IMR-90 (cell line): ENCODE results near the gene CNPY4. TPM values are rescaled to one million over a fixed set of nuclear protein-coding genes. Genes with fewer than 3 reads are reported as not detected.
A peak's percentile ranks its signal among the peaks of the same experiment; 100 is the strongest.

Experiments used
- ATAC-seq: fragments of 200-7000 bp; cut with Tn5 transposase; 2 replicates; pipeline ENCODE4 v1.9.1; 2020; ENCODE audit warnings: low read depth, mild to moderate bottlenecking, moderate library complexity
- BruUV-seq: library from RNA; stranded (reverse); fragments of 400-500 nt; replicated peaks from 2 replicates; lab custom pipeline; 2021; lab: Mats Ljungman, UMichigan
- CTCF ChIA-PET: fragments of 300-600 bp; formaldehyde crosslinking; extraction: SDS; loops from one replicate; lab custom pipeline; 2021; ENCODE audit warnings: antibody characterized with exemption; lab: Yijun Ruan, JAX
- POLR2A ChIA-PET: fragments of 300-600 bp; sonication (Branson Sonifier 250); formaldehyde crosslinking; loops from one replicate; lab custom pipeline; 2022; ENCODE audit warnings: antibody characterized with exemption; ENCODE audit not compliant: unreplicated experiment; lab: Charles Lee
- DNase-seq: peaks from one replicate; pipeline ENCODE4 v3.0.0; 2013
- H2AFZ ChIP-seq: replicated peaks from 2 replicates; pipeline ENCODE3; 2013; ENCODE audit warnings: low read length, mild to moderate bottlenecking; ENCODE audit not compliant: poor library complexity
- H2AK5ac ChIP-seq: 2 replicates; pipeline ENCODE4 v1.6.1; 2013; ENCODE audit warnings: low read depth, low read length, inconsistent platforms
- H2AK9ac ChIP-seq: replicated peaks from 2 replicates; pipeline ENCODE3; 2013; ENCODE audit warnings: mild to moderate bottlenecking, low read depth, low read length, moderate library complexity; ENCODE audit not compliant: poor library complexity
- H2BK120ac ChIP-seq: 2 replicates; pipeline ENCODE4 v1.6.1; 2013; ENCODE audit warnings: low read depth, low read length, inconsistent platforms
- H2BK15ac ChIP-seq: 3 replicates; pipeline ENCODE4 v1.6.1; 2013; ENCODE audit warnings: low read depth, low read length, inconsistent platforms
- H2BK20ac ChIP-seq: 2 replicates; pipeline ENCODE4 v1.6.1; 2013; ENCODE audit warnings: low read depth, mild to moderate bottlenecking, inconsistent platforms, low read length, moderate library complexity
- H2BK5ac ChIP-seq: 2 replicates; pipeline ENCODE4 v1.6.1; 2013; ENCODE audit warnings: mild to moderate bottlenecking, low read depth, low read length, inconsistent platforms; ENCODE audit not compliant: poor library complexity, severe bottlenecking
- H3K14ac ChIP-seq: replicated peaks from 2 replicates; pipeline ENCODE4 v1.6.1; 2013; ENCODE audit warnings: low read depth, low read length, inconsistent platforms
- H3K18ac ChIP-seq: 2 replicates; pipeline ENCODE4 v1.6.1; 2013; ENCODE audit warnings: low read depth, low read length, control low read depth
- H3K23ac ChIP-seq: 2 replicates; pipeline ENCODE4 v1.6.1; 2013; ENCODE audit warnings: low read depth, low read length, inconsistent platforms
- H3K27ac ChIP-seq: 2 replicates; pipeline ENCODE4 v1.5.1; 2013; ENCODE audit warnings: mild to moderate bottlenecking, control low read depth, low read length; ENCODE audit not compliant: insufficient read depth
- H3K27me3 ChIP-seq: 2 replicates; pipeline ENCODE4 v1.6.1; 2013; ENCODE audit warnings: low read length; ENCODE audit not compliant: control insufficient read depth, insufficient read depth
- H3K36me3 ChIP-seq: 2 replicates; pipeline ENCODE4 v1.6.1; 2013; ENCODE audit warnings: low read length, mixed read lengths; ENCODE audit not compliant: control insufficient read depth, insufficient read depth
- H3K4ac ChIP-seq: 2 replicates; pipeline ENCODE4 v1.6.1; 2013; ENCODE audit warnings: low read depth, low read length, inconsistent platforms
- H3K4me1 ChIP-seq: 2 replicates; pipeline ENCODE4 v1.6.1; 2013; ENCODE audit warnings: low read length, mixed read lengths; ENCODE audit not compliant: control insufficient read depth, insufficient read depth
- H3K4me2 ChIP-seq: 2 replicates; pipeline ENCODE4 v1.6.1; 2013; ENCODE audit warnings: low read depth, mild to moderate bottlenecking, control low read depth, low read length, moderate library complexity
- H3K4me3 ChIP-seq: 2 replicates; pipeline ENCODE4 v1.5.1; 2013; ENCODE audit warnings: low read depth, mild to moderate bottlenecking, control low read depth, low read length, moderate library complexity; ENCODE audit not compliant: insufficient read depth
- H3K56ac ChIP-seq: 2 replicates; pipeline ENCODE4 v1.6.1; 2013; ENCODE audit warnings: low read length, inconsistent platforms; ENCODE audit not compliant: insufficient read depth; ENCODE audit errors: extremely low read depth
- H3K79me1 ChIP-seq, 2 experiments: 2 replicates each; pipeline ENCODE4 v1.6.1; 2013; ENCODE audit warnings: low read length in 2 of 2, inconsistent platforms in 1 of 2, low read depth in 1 of 2
- H3K9ac ChIP-seq: 2 replicates; pipeline ENCODE4 v1.6.1; 2013; ENCODE audit warnings: low read depth, low read length, control low read depth
- H3K9me1 ChIP-seq: 2 replicates; pipeline ENCODE4 v1.6.1; 2013; ENCODE audit warnings: low read length, inconsistent platforms; ENCODE audit not compliant: insufficient read depth
- H3K9me3 ChIP-seq: 2 replicates; pipeline ENCODE4 v1.6.1; 2013; ENCODE audit warnings: low read length; ENCODE audit not compliant: control insufficient read depth, insufficient read depth
- H4K20me1 ChIP-seq: 2 replicates; pipeline ENCODE4 v1.6.1; 2013; ENCODE audit warnings: low read length, inconsistent platforms; ENCODE audit not compliant: insufficient read depth
- H4K5ac ChIP-seq: 2 replicates; pipeline ENCODE4 v1.6.1; 2013; ENCODE audit warnings: mild to moderate bottlenecking, low read depth, low read length, control low read depth
- H4K8ac ChIP-seq, 2 experiments: 2 replicates each; pipeline ENCODE4 v1.6.1; 2013; ENCODE audit warnings: low read depth in 2 of 2, low read length in 2 of 2, control low read depth in 1 of 2, inconsistent platforms in 1 of 2
- H4K91ac ChIP-seq: 2 replicates; pipeline ENCODE4 v1.6.1; 2013; ENCODE audit warnings: low read depth, low read length, inconsistent platforms; ENCODE audit not compliant: insufficient read depth
- FOS ChIP-seq: fragments of 150-350 bp; IDR thresholded peaks from 2 replicates; pipeline ENCODE4 v1.6.1; 2016; ENCODE audit warnings: low read depth, low read length
- MAZ ChIP-seq: IDR thresholded peaks from 2 replicates; pipeline ENCODE4 v1.6.1; 2012; ENCODE audit warnings: low read depth, mild to moderate bottlenecking, low read length, improper control_type of control experiment, moderate library complexity, borderline replicate concordance
- POLR2A ChIP-seq: IDR thresholded peaks from 2 replicates; pipeline ENCODE4 v1.6.1; 2012; ENCODE audit warnings: mild to moderate bottlenecking, low read depth, low read length
- WGBS, 2 experiments: methylation state at CpG; one replicate each; pipeline versions ENCODE4 v1.1.5 to v1.1.7; 2013; ENCODE audit warnings: missing lambda C conversion rate in 2 of 2; ENCODE audit not compliant: insufficient read length in 1 of 2; ENCODE audit errors: extremely low coverage in 2 of 2; 5-methylcytosine and 5-hydroxymethylcytosine counted together
- dilution Hi-C: fragments of 300-500 bp; cut with HindIII; formaldehyde crosslinking; loops from one replicate; pipeline ENCODE4 v1.14.3; 2018; ENCODE audit warnings: low sequenced_read_pairs; ENCODE audit not compliant: unreplicated experiment
- in situ Hi-C: fragments of 300-500 bp; cut with MboI; formaldehyde crosslinking; loops from 3 replicates; pipeline ENCODE4 v1.14.3; 2019; ENCODE audit warnings: low sequenced_read_pairs, inconsistent platforms, mixed read lengths
- intact Hi-C: fragments of 100-400 bp; cut with micrococcal nuclease; formaldehyde crosslinking; loops from 2 replicates; pipeline ENCODE4 v1.10.0; 2022
- polyA plus RNA-seq, 3 experiments: library from polyadenylated mRNA; depleted of rRNA; stranded (reverse); fragments of >200 nt; gene quantifications; 2 replicates each; pipeline ENCODE4 v1.2.3, GENCODE V29; 2012; ENCODE audit warnings: low replicate concordance in 1 of 3
- total RNA-seq: library from RNA; depleted of rRNA; stranded (reverse); fragments of >200 nt; gene quantifications from 2 replicates; pipeline ENCODE4 v1.2.3, GENCODE V29; 2012
- TF ChIP-seq, protein P1 (sequence below): fragments of 150-350 bp; IDR thresholded peaks from 2 replicates; pipeline ENCODE4 v1.6.1; 2017; ENCODE audit warnings: mild to moderate bottlenecking, antibody characterized with exemption, low read length, low read depth
- TF ChIP-seq, protein P2 (sequence below): conservative IDR thresholded peaks from 2 replicates; pipeline ENCODE4 v1.5.1; 2012; ENCODE audit warnings: mild to moderate bottlenecking, low read depth, low read length, improper control_type of control experiment
- TF ChIP-seq, protein P3 (sequence below): fragments of 150-350 bp; IDR thresholded peaks from 2 replicates; pipeline ENCODE4 v1.6.1; 2016; ENCODE audit warnings: low read depth, mild to moderate bottlenecking, low read length, moderate library complexity, borderline replicate concordance

Gene CNPY4
- total and polyA plus RNA-seq, 2 of the 4 experiments (the other 2 are of a cell fraction): 13.3 to 21.9 TPM

DNA sequence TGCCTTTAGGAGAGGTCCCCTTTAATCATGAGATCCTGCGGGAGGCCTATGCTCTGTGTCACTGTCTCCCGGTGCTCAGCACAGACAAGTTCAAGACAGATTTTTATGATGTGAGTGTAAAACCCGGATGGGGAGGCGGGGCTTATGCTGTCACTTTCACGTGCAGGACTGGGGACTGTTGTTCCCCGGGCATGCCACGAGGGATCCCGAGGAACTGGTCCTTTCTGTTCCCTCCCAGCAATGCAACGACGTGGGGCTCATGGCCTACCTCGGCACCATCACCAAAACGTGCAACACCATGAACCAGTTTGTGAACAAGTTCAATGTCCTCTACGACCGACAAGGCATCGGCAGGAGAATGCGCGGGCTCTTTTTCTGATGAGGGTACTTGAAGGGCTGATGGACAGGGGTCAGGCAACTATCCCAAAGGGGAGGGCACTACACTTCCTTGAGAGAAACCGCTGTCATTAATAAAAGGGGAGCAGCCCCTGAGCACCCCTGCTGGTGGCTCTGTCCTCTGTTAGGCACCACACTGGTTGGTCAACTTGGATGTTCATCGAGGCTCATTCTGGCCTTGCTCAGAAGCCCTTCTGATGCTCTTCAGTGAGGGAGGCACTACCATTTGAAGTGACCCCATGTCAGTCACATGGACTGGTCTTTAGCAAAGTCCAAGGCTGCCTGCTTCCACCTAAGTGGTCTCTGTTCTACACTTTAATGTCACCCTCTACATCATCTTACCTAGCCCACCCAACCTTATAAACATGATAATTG is 27.8 kb upstream of the CNPY4 start (continued):
- TF ChIP-seq, protein P1, sequence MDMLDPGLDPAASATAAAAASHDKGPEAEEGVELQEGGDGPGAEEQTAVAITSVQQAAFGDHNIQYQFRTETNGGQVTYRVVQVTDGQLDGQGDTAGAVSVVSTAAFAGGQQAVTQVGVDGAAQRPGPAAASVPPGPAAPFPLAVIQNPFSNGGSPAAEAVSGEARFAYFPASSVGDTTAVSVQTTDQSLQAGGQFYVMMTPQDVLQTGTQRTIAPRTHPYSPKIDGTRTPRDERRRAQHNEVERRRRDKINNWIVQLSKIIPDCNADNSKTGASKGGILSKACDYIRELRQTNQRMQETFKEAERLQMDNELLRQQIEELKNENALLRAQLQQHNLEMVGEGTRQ: no peak

- Histone ChIP-seq H3K79me1 (peaks cover 37 to 81% of the 10 kb centered on the region in 2 experiments), H4K20me1 (peaks cover 15% of the 10 kb centered on the region), H3K27me3 (no peaks in the 10 kb centered on the region), H3K9me3 (no peaks in the 10 kb centered on the region), H3K56ac (no peak overlapping the region), H3K4me2 (no peak overlapping the region), H2BK5ac (no peak overlapping the region), H2AK9ac (peak overlapping the region; percentile 66), H2BK20ac (no peak overlapping the region), H3K9ac (no peak overlapping the region), H3K4me1 (peaks cover 8% of the 10 kb centered on the region), H3K4me3 (no peak overlapping the region), H3K23ac (0 out of 2 replicates have a peak overlapping the region, but pooled peaks have one; percentile 24), H3K27ac (no peak overlapping the region), H2AK5ac (peak overlapping the region; percentile 14; the same call in 1 of the 2 replicates), H4K5ac (no peak overlapping the region), H3K4ac (no peak overlapping the region), H3K18ac (no peak overlapping the region), H3K9me1 (peaks cover 9% of the 10 kb centered on the region), H4K91ac (no peak overlapping the region), H3K14ac (no peak overlapping the region), H2AFZ (no peak overlapping the region), H4K8ac (no peak overlapping the region), H3K36me3 (peaks cover 67% of the 10 kb centered on the region), H2BK120ac (no peak overlapping the region), H2BK15ac (no peak overlapping the region)
- DNase-seq (no peak), ATAC-seq (no peak)
- in situ Hi-C loops (no loop called here), dilution Hi-C loops (no loop called here), intact Hi-C loops (no loop called here)
- no TSS peak for BruUV-seq
- TF ChIP-seq FOS: no peak
- TF ChIP-seq POLR2A: no peak
- TF ChIP-seq, protein P2, sequence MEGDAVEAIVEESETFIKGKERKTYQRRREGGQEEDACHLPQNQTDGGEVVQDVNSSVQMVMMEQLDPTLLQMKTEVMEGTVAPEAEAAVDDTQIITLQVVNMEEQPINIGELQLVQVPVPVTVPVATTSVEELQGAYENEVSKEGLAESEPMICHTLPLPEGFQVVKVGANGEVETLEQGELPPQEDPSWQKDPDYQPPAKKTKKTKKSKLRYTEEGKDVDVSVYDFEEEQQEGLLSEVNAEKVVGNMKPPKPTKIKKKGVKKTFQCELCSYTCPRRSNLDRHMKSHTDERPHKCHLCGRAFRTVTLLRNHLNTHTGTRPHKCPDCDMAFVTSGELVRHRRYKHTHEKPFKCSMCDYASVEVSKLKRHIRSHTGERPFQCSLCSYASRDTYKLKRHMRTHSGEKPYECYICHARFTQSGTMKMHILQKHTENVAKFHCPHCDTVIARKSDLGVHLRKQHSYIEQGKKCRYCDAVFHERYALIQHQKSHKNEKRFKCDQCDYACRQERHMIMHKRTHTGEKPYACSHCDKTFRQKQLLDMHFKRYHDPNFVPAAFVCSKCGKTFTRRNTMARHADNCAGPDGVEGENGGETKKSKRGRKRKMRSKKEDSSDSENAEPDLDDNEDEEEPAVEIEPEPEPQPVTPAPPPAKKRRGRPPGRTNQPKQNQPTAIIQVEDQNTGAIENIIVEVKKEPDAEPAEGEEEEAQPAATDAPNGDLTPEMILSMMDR: no peak
- no peak for TF ChIP-seq MAZ
- TF ChIP-seq, protein P3, sequence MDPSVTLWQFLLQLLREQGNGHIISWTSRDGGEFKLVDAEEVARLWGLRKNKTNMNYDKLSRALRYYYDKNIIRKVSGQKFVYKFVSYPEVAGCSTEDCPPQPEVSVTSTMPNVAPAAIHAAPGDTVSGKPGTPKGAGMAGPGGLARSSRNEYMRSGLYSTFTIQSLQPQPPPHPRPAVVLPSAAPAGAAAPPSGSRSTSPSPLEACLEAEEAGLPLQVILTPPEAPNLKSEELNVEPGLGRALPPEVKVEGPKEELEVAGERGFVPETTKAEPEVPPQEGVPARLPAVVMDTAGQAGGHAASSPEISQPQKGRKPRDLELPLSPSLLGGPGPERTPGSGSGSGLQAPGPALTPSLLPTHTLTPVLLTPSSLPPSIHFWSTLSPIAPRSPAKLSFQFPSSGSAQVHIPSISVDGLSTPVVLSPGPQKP: no peak
- POLR2A ChIA-PET: no interaction called here
- CTCF ChIA-PET: no interaction called here
- WGBS, 2 experiments: 85% methylated on average over 4 of the region's 8 CpGs; no CpG with 5 or more reads in 1 of the 2 experiments
These were observed 26.4 kb upstream of the CNPY4 start for GRCh38 chr7:100093054-100093453.
